ENCODE results near the gene NAV3.

Gene NAV3

GRCh38 chr12:77830583-77831351 lies at the start of gene NAV3:
Gene NAV3 (plus strand): TSS chr12:77830894. CDS start chr12:77831462, 568 bp downstream.
- no peak for DNase-seq

- no peak for DNase-seq
These were observed 48.7 kb upstream of the NAV3 start for GRCh38 chr12:77782034-77782433.

- no peak for DNase-seq
These were observed 47.9 kb upstream of the NAV3 start for GRCh38 chr12:77782766-77783165.

- DNase-seq = no peak
These were observed 45.5 kb upstream of the NAV3 start for GRCh38 chr12:77785211-77785610.

- no peak for DNase-seq
These were observed 44.0 kb upstream of the NAV3 start for GRCh38 chr12:77786675-77787074.

- DNase-seq = no peak
These were observed 42.2 kb upstream of the NAV3 start for GRCh38 chr12:77788231-77789168.

- DNase-seq = no peak
These were observed 35.0 kb upstream of the NAV3 start for GRCh38 chr12:77795699-77796098.

GRCh38 chr12:77796775-77797174 lies 33.9 kb upstream of the NAV3 start:
- no peak for DNase-seq

GRCh38 chr12:77800501-77800900 lies 30.2 kb upstream of the NAV3 start:
- no peak for DNase-seq

- DNase-seq = no peak
These were observed 22.2 kb upstream of the NAV3 start for GRCh38 chr12:77808534-77808933.

GRCh38 chr12:77813558-77813957 lies 17.1 kb upstream of the NAV3 start:
- DNase-seq = no peak

- DNase-seq = no peak
These were observed 16.3 kb upstream of the NAV3 start for GRCh38 chr12:77814386-77814785.

- DNase-seq = no peak
These were observed 14.5 kb upstream of the NAV3 start for GRCh38 chr12:77816196-77816595.

GRCh38 chr12:77817276-77817675 lies 13.4 kb upstream of the NAV3 start:
- no peak for DNase-seq

GRCh38 chr12:77818351-77818750 lies 12.3 kb upstream of the NAV3 start:
- DNase-seq = no peak

- no peak for DNase-seq
These were observed 8.9 kb upstream of the NAV3 start for GRCh38 chr12:77821699-77822203.

- DNase-seq = no peak
These were observed 2.6 kb downstream of the NAV3 start for GRCh38 chr12:77833329-77833728.

- DNase-seq = no peak
These were observed 3.9 kb downstream of the NAV3 start for GRCh38 chr12:77834618-77835017.

GRCh38 chr12:77835969-77836368 lies 5.3 kb downstream of the NAV3 start:
- DNase-seq = no peak

- DNase-seq = no peak
These were observed 7.2 kb downstream of the NAV3 start for GRCh38 chr12:77837876-77838291.

- no peak for DNase-seq
These were observed 10.8 kb downstream of the NAV3 start for GRCh38 chr12:77841521-77841920.

GRCh38 chr12:77842430-77842829 lies 11.7 kb downstream of the NAV3 start:
- no peak for DNase-seq

GRCh38 chr12:77845831-77846230 lies 15.1 kb downstream of the NAV3 start:
- no peak for DNase-seq

GRCh38 chr12:77847060-77847541 lies 16.4 kb downstream of the NAV3 start:
- DNase-seq = no peak

Measured in cerebellar nuclear complex (tissue), 1 donor.